ENCODE results near the gene LTB4R2.

LTB4R2 gene

DNA sequence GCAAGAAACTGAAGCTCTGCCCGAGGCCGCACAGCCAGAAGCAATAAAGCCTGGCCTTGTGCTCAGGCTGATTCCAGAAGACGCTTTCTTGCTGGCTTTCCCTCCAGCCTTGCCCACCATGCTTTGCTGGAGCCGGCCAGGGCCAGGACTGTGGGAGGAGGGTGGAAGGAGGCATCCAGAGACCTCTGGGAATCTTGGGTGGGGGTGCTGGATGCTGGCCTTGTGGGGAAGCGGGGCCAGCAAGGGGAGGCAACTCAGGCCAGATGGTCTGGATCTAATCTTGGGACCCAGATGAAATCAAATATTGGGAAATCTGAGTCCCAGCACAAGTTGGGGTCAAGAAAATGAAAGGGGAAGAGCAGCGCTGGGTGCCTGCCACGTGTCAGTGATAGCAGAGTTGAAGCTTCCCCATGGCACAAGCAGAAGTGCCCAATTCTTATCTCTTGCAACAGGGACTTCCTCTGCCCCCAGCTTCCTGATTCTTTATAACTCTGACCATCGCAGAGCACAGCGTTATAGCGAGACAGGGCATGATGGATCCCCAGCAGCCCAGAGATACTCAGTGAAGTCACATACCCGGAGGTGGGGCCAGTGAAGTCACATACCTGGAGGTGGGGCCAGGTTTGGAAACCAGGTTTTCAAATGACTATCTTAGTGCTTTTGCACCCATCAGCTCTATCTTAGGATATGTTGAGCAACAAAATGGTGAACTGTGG is 32.2 kb upstream of the LTB4R2 start:
- no peak for DNase-seq

DNA sequence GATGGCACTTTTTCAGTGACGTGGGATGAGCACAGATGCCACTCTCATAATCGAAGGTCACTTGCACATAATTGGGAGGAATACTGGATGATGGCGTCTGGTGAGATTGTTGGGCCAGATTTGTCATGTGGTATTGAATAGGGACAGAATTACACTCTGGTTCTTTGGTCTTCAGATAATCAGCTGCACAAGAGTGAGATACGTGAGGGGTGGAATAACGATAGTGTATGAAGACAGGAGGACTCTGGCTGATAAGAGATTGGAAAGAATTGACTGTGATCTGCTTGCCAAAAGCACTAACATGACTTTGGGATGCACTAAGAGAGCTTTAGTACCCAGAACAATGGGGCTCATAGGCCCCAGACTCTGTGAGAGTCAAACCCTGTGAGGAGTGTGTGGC is 31.5 kb upstream of the LTB4R2 start:
- no peak for DNase-seq

DNA sequence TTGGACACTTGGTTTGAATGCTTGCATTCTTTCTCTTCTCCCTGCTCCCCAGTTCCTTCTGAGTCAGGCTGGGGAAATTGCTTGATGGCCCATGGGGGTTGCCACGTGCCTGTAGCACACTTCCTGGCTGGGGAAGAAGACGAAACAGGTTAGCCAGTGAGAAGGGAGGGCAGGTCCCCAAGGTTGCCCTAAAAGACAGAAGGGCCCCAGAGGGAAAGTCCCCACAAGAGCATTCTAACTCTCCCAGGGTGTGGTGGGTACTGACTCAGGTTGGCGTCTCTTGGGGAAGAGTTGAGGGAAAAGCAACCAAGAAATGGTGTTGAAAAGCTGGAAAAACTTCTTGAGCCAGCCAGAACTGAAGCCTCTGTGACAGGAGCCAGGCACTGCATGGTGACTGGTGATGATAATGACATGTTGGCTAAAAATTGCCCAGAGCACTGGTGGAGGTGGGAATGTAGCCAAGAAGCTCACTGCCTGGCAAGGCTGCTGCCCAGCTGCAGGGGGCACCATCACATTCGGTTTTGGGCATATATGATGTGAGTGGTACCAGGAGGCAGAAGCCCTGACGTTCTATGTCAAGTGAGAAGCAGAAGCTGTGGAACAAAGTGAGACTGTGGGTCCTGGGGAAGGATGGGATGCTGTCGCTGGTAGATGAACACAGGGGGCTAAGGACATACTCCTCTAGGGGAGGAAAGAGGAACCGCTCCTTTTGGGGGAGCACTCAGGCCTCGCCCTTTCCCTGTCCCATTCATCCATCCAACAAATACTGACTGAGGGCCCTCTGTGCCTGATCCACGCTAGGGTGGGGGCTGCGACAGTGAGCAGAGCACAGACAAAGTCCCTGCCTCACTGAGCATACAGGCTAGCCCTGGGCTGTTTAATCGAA is 30.4 kb upstream of the LTB4R2 start:
- no peak for DNase-seq

DNA sequence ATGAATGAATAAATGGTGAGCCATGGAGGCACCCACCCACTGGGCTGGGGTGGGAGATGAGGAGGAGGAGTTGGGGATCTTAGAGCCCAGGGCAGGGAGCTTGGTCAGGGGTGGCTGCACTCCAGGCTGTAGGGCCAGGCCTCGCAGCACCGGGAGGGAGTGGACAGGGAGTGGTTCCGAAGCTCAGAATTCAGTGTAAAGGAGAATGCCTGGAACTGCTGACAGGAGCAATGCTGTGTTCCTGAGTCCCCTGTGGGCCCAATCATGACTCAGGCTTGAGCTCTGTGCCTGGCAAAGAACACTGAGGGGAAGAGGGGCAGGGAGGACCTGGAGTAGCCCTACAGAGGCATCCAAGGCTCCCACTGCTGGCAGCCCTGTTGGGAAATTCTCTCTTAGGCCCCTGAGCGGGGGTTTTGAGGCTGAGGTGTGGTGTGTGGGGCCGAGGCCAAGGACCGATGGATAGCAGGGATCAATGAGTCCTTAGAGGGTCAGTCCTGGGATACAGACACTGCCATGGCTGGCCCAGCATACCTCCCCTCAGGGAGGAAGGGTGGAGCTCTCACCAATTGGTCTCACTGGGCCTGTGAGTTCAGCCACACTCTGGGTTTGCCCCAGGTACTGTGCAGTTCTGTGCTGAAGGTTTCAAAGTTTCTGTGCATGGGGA is 29.0 kb upstream of the LTB4R2 start:
- no peak for DNase-seq

DNA sequence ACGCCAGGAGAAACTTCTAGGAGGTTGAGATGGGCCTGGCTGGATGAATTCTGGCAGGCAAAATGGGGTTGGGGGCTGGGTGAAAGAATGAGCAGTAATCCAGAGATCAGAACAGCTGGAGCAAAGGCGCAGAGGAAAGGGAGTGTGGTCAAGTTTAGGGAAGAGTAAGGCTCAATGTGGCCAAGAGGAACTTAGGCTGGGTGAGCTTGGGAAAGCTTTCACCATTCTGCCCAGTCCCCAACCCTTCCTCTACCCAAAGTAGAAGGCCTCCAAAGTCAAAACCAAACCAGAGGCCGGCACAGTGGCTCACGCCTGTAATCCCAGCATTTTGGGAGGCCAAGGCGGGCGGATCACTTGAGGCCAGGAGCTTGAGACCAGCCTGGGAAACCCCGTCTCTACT is 28.3 kb upstream of the LTB4R2 start:
- no peak for DNase-seq

DNA sequence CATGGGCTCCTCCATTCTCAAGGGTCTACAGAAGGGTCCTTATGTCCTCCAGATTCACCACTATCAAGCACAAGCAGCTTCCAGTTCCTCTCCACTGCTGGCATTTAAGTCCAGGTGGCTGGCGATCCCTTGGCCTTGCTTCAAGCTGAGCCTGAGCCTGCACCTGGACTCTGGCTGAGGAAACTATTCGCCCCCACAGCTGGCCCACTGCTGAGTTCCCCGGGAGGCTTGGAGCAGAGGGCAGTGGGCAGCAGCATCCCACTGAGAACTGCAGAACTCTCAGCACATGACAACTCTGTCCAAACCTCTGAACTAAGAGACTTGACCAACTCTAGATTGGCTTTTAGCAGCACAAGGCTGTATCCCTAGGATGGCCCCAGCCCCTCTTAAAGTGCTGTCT is 27.2 kb upstream of the LTB4R2 start:
- DNase-seq = no peak

DNA sequence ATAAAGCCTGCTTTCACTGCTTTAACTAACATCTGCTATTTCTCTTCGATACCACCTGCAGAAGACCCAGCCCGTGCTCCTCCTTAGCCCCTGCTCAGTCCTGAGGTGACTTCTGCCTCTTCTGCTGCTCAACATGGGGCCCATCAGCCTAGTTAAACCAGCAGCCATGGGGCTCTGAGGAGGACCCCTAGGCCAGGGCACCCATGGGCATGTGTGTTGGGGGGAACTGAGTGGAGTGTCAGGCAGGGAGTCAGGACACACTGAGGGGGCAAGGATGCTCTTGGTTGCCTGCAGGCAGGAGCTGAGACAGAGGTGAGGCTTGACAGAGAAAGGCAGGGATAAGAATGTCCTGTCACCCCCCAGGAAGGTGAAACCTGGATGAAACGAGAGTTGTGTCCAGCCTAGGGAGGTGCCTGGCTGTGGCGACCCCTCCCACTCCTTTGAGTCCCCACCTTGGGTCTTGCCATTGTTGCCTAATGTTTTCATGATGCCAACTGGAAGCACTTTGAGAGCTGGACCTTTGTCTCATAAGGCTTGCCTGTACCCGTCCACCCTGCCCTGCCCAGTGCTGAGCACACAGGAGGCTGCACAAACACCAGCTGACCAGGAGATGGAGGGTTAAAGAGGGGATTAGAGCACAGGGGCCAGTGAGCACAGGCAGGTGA is 26.0 kb upstream of the LTB4R2 start:
- no peak for DNase-seq

DNA sequence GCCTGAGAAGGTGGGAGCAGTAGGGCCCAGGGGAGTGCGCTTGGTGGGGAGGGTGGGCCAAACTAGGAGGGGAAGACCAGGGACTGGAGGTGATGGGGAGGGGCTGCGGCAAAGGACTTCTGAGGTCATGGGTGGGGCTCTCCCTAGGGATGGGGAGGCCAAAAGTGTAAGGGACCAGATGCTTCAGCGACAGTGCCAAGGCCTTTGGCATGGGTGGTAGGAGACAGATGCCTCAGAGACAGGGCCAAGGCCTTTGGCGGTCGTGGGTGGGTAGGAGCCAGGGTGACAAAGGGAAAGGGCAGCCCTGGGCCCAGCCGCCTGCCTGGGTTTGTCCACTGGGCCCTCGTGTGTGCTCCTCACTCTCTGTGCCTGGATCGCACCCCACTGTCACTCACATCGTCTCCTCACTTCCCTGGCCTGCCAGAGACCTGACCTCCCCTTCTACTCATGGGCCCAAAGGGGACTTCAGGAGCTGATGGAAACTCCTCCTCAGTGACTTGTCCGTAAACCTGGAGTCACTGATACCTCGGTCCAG is 25.4 kb upstream of the LTB4R2 start:
- DNase-seq = no peak

DNA sequence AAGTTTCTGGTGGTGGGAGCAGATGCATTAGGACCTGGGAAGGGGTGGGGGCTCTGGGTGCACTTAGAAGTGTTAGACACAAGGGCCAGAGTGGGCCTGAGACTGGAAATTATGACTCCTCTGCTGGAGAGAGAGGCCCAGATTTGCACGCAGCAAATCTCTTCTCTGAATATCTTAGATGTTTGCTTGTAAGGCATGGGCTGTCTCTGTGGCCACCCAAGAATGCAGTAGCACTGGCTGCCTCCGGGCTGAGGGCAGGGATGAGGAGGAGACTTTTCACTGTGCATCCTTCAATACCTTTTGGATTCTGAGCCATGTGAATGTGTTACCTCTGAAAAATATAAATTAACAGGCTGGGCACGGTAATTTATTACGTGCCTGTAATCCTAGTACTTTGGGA is 24.6 kb upstream of the LTB4R2 start:
- DNase-seq = no peak

DNA sequence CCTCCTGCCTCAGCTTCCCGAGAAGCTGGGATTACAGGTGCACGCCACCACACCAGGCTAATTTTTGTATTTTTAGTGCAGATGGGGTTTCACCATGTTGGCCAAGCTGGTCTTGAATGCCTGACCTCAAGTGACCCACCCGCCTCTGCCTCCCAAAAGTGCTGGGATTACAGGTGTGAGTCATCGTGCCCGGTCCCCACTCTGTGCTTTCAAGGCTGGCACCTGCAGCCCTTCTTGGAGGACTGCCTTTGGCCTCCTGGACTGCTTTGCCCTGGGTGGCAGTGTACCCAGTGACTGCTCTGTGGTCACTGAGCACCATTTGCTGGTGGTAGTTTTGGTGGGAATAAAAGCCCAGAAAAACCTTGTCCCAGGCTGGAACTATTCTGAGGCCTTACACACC is 22.9 kb upstream of the LTB4R2 start:
- no peak for DNase-seq

DNA sequence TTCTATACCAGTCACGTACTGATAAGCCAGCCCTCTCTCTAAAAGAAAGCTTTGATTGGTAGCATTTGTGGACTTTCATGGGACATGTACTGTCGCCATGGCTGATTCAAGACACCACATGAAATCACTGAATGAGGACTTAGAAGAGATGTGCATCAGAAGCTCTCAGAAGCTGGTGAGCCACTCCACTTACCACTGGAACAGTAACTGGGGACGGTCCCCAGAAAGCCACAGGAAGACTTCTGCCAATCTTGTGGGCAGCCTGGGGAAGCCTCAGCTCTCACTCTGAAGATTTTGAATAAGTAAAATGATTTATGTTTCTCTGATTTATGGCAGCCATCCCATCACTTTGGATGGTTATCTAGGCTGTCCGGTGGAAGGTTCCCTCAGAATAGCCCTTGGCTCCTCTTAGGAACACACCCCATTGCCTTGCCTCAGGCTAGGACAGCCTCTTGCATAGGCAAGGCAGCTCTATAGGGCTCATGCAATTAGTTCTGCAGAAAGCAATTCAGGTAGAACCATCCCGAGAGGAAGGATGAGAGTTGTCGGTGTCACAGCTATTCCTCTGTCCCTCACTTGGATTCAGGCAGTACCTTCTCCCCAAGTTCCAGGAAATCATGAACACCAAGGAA is 20.2 kb upstream of the LTB4R2 start:
- no peak for DNase-seq

DNA sequence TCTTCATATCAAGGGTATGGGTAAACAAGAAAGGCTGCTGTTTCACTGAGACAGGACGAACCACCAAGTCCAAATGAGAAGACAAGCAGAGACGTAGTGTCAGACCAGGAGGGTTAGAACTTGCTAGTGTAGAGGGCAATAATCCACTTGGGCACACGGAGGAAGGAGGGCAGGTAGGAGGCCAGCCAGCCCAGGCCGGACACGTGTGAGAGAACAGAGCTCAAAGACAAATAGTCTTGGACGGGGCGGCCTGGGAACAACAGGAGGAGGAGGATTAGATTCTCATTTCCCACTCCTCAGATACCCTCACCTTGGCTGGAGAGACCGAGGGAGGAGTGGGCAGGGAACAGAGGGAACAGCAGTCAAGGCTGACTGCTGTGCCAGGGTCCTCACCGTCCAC is 19.2 kb upstream of the LTB4R2 start:
- DNase-seq = no peak

DNA sequence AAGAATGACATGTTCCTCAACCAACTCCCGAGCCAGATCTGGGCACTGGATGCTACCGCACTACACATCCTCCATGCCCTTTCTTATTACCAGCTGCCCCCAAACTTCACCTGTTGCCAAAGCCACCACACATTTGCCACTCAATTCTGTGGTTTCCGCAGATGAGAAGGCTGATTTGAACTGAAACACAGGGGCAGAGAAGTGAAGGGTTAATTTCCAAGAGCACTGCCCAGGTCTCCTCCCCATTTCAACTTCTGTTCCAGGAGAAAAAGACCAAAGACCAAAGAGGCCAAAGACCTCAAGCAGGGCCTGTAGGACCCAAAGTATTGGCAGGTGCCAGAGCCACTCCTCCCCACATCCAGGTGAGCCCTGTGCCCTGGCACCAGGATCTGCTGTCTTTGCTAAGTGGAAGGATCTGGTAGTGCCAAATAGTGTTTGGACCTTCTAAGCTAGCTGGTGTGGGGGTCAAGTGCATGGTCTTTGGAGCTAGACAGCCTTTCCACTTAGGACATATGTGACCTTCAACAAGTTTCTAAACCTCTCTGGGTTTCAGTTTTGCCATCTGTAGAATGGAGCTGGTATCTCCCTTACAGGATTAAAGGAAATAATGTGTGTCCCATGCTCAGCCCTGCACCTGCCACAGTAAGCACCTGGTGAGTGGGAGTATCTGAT is 18.4 kb upstream of the LTB4R2 start:
- DNase-seq = no peak

DNA sequence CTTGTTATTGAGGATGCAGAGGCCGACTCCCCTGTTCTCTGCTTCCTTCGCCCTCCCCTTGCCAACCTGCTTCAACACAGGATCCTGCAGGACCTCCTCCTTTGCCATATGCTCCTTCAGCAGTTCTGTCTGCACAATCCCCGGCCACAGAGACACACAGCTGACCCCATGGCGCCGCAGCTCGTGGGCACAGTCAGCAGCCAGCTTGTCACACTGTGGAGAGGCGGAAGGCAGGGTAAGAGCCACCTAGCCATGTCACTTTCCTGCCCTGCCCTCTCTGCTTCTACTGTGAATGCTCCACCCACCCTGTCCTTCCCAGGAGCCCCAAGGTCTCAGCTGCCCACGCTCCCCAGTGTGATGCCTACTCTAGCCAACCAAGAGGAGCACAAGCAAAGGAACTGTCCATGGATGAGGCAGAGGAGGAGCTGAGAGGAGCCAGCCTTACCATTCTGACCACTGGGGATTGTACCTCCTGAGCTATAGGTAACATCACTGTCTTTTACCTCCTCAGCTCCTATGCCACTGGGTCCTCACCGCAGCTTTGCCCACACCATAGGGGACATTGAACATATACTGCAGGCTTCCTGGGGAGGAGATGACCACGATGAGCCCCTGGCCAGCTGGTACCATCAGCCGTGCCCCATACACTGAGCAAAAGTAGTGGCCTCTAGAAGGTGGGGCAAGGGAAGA is 17.7 kb upstream of the LTB4R2 start:
- no peak for DNase-seq

DNA sequence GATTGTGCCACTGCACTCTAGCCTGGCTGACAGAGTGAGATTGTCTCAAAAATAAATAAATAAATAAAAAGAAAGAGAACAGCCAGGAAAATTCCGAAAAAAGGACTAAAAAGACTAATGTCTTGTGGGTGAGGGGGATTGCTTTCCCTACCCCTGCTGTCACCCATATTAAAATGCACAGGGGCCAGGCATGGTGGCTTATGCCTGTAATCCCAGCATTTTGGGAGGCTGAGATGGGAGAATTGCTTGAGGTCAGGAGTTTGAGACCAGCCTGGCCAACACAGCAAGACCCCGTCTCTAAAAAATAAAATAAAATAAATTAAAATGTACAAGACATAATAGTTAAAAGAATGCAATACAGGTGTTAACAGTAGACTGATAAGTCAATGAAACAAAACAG is 16.4 kb upstream of the LTB4R2 start:
- DNase-seq = no peak

DNA sequence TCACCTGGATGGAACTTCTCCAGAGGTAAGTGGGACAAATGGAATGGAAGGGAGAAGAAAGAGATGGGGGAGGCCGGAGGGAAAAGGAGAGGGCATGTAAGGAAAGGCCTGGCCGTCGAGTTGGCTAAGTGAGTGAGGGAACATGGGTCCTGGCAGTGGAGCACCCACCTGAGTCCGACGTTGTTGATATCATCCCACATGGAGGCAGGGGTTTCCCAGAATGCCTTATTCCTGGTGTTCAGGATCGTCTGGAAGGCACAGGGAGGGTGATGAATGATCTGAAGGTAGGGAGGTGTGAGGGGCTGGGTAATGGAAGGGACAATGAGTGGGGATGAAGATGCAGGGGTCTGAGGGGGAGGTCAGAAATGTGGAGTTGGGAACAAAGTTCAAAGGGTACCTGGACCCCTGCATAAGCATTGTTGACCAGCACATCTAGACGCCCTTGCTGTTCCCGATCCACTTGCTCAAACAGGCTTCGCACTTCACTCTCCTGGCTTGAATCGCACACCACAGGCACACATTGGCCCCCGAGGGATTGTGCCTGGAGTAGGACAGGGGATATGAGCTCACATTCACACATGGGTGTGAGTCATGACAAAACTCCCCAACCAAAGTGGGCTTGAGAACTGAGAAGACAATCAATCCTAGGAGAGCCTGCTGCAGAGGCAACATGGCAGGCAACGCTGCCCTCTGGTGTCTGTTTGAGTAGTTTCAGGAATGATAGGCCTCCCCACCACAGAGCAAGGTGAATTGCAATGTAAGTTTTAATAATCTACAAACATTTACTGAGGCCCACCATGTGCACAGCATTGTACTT is 13.4 kb upstream of the LTB4R2 start:
- no peak for DNase-seq

DNA sequence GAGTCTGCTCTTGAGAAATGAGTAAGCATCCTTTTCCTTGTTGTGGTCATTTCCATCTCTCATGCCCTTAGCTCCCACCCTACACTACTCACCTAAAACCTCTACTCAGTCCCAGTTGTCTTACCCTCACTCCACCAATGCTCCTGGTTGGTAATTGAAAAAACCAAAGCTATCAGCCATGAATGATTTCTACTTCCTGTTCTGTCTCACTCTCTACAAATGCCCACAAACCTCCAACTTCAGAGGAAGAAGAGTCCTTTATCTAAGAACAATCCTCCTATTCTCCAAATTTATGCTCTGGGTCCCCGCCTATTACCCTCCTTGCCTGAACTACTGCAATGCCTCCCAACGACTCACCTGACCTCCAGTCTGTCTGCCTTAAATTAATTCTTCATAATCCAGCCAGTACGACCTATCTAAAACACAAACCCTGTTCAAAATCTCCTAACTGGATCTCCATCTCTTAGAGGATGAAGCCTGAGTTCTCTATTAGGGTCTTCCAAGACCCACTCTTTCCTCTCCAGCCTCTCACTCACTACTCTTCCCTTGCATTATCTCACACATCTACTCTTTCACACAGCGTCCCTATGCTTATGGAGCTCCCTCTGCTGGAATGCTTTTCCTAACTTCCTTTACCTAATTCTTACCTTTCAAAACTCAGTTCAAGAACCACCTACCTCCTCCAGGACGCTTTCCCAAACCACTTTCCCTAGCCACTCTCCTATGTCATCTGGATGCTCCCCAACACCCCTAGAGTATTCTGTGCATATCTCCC is 12.6 kb upstream of the LTB4R2 start:
- no peak for DNase-seq

DNA sequence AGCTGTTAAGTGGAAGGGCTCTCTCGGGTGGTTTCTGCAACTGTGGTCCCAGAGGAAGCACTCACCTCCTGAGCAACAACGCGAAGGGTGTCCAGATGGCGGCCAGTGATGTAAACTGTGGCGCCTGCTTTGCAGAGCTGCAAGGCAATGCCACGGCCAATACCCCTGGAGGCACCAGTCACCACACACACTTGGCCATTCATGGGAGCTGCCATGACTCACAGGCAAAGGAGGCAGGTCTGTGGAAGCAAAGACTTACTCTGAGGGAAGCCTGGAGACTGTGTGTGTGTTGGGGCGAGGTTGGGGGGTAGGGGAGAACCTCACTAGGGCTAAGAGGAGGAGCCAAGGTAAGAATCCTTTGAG is 11.1 kb upstream of the LTB4R2 start:
- no peak for DNase-seq

All from cerebellar nuclear complex (tissue), 1 donor.